SK-N-SH treated with all-trans-retinoic acid at 6 μM for 48 hours (cell line): Measurements from ENCODE around the gene LAIR2.

Source experiments
- ATAC-seq: fragments of 200-7000 bp; cut with Tn5 transposase; 3 replicates; pipeline ENCODE4 v1.9.1; 2020; ENCODE audit warnings: mild to moderate bottlenecking, moderate library complexity
- ARNTL ChIP-seq: fragments of 450-650 bp; formaldehyde crosslinking; IDR thresholded peaks from 2 replicates; pipeline ENCODE4 v1.5.0; 2020; ENCODE audit warnings: low read depth, mild to moderate bottlenecking, moderate library complexity, borderline replicate concordance
- BACH2 ChIP-seq: fragments of 250-450 bp; sonication (Bioruptor Pico); IDR thresholded peaks from 2 replicates; pipeline ENCODE4 v1.9.0; 2021; ENCODE audit warnings: mild to moderate bottlenecking, borderline replicate concordance
- CREB5 ChIP-seq: fragments of 250-450 bp; sonication (Bioruptor Pico); IDR thresholded peaks from 2 replicates; pipeline ENCODE4 v1.5.1; 2020; ENCODE audit warnings: low read depth, mild to moderate bottlenecking, moderate library complexity
- CSRNP3 ChIP-seq: fragments of 250-450 bp; sonication (Bioruptor Pico); IDR thresholded peaks from 2 replicates; pipeline ENCODE4 v1.5.1; 2021; ENCODE audit warnings: mild to moderate bottlenecking, moderate library complexity
- ESRRG ChIP-seq: fragments of 250-450 bp; sonication (Bioruptor Pico); IDR thresholded peaks from 2 replicates; pipeline ENCODE4 v1.6.1; 2021; ENCODE audit warnings: mild to moderate bottlenecking
- GLIS3 ChIP-seq: fragments of 250-450 bp; sonication (Bioruptor Pico); IDR thresholded peaks from 2 replicates; pipeline ENCODE4 v1.5.0; 2020; ENCODE audit warnings: mild to moderate bottlenecking, moderate library complexity
- ISL1 ChIP-seq: fragments of 250-450 bp; sonication (Bioruptor Pico); IDR thresholded peaks from 2 replicates; pipeline ENCODE4 v2.1.2; 2022; ENCODE audit warnings: mild to moderate bottlenecking, moderate library complexity
- OSR1 ChIP-seq: fragments of 250-450 bp; sonication (Bioruptor Pico); IDR thresholded peaks from 2 replicates; pipeline ENCODE4 v1.8.0; 2022; ENCODE audit warnings: moderate library complexity, mild to moderate bottlenecking, inconsistent platforms
- POU6F1 ChIP-seq: fragments of 250-450 bp; sonication (Bioruptor Pico); IDR thresholded peaks from 2 replicates; pipeline ENCODE4 v1.8.0; 2021; ENCODE audit warnings: low read depth, mild to moderate bottlenecking, moderate library complexity, borderline replicate concordance
- PPARA ChIP-seq: fragments of 250-450 bp; sonication (Bioruptor Pico); IDR thresholded peaks from 2 replicates; pipeline ENCODE4 v1.5.0; 2020; ENCODE audit warnings: mild to moderate bottlenecking, borderline replicate concordance
- RARB ChIP-seq: fragments of 250-450 bp; sonication (Bioruptor Pico); IDR thresholded peaks from 2 replicates; pipeline ENCODE4 v1.8.0; 2021; ENCODE audit warnings: mild to moderate bottlenecking, moderate library complexity
- SNAI2 ChIP-seq: fragments of 250-450 bp; sonication (Bioruptor Pico); IDR thresholded peaks from 2 replicates; pipeline ENCODE4 v1.5.0; 2020; ENCODE audit warnings: mild to moderate bottlenecking, moderate library complexity
- TOX ChIP-seq: fragments of 250-450 bp; sonication (Bioruptor Pico); IDR thresholded peaks from 2 replicates; pipeline ENCODE4 v1.8.0; 2021; ENCODE audit warnings: mild to moderate bottlenecking, moderate library complexity, borderline replicate concordance
- TSHZ2 ChIP-seq: fragments of 250-450 bp; sonication (Bioruptor Pico); IDR thresholded peaks from 2 replicates; pipeline ENCODE4 v1.5.0; 2020; ENCODE audit warnings: mild to moderate bottlenecking, moderate library complexity
- ZC3H10 ChIP-seq: fragments of 250-450 bp; sonication (Bioruptor Pico); IDR thresholded peaks from 2 replicates; pipeline ENCODE4 v1.5.1; 2021; ENCODE audit warnings: mild to moderate bottlenecking, moderate library complexity
- ZFP30 ChIP-seq: fragments of 450-650 bp; formaldehyde crosslinking; IDR thresholded peaks from 2 replicates; pipeline ENCODE4 v1.5.0; 2022; ENCODE audit warnings: mild to moderate bottlenecking, moderate library complexity
- ZNF565 ChIP-seq: fragments of 450-650 bp; formaldehyde crosslinking; conservative IDR thresholded peaks from 2 replicates; pipeline ENCODE4 v1.5.0; 2020; ENCODE audit warnings: low read depth, mild to moderate bottlenecking, moderate library complexity
- ZNF70 ChIP-seq: fragments of 450-650 bp; formaldehyde crosslinking; IDR thresholded peaks from 2 replicates; pipeline ENCODE4 v1.5.0; 2020; ENCODE audit warnings: mild to moderate bottlenecking, moderate library complexity
- ZNF8 ChIP-seq: fragments of 450-650 bp; formaldehyde crosslinking; IDR thresholded peaks from 2 replicates; pipeline ENCODE4 v1.5.0; 2020; ENCODE audit warnings: mild to moderate bottlenecking, moderate library complexity

The LAIR2 gene

GRCh38 chr19:54459282-54460229, 43.1 kb upstream of the LAIR2 start:
- ATAC-seq: no peak
- TF ChIP-seq GLIS3 (CRISPR knock-in tag) (no peak), SNAI2 (CRISPR knock-in tag) (no peak), ARNTL (CRISPR knock-in tag) (no peak), ZNF565 (no peak), BACH2 (no peak), POU6F1 (CRISPR knock-in tag) (no peak), CREB5 (no peak), TSHZ2 (CRISPR knock-in tag) (no peak), ISL1 (CRISPR knock-in tag) (no peak)
- TF ChIP-seq, all 23 proteins: peak for 0

- TF ChIP-seq BACH2 (no peak), GLIS3 (CRISPR knock-in tag) (no peak), CSRNP3 (CRISPR knock-in tag) (no peak), PPARA (CRISPR knock-in tag) (no peak), ZC3H10 (no peak), OSR1 (CRISPR knock-in tag) (no peak), ARNTL (CRISPR knock-in tag) (no peak), ZNF8 (CRISPR knock-in tag) (no peak), ZNF565 (no peak), ZFP30 (CRISPR knock-in tag) (no peak), ESRRG (CRISPR knock-in tag) (no peak), TSHZ2 (CRISPR knock-in tag) (no peak), TOX (CRISPR knock-in tag) (no peak), ZNF70 (CRISPR knock-in tag) (no peak), RARB (CRISPR knock-in tag) (no peak), SNAI2 (CRISPR knock-in tag) (no peak), ISL1 (CRISPR knock-in tag) (no peak)
- ATAC-seq: no peak
Measured at GRCh38 chr19:54460230-54461005, 42.2 kb upstream of the LAIR2 start.
